Activated T-cell treated with anti-CD3 and anti-CD28 coated beads for 48 hours (primary cell): ENCODE results near the gene ZBTB20.
A peak's percentile ranks its signal among the peaks of the same experiment; 100 is the strongest.

ENCODE experiments used
- DNase-seq: peaks from one replicate; pipeline ENCODE4 v3.0.0-alpha.2; 2020; ENCODE audit warnings: low read depth

The ZBTB20 gene

GRCh38 chr3:114671741-114672510 lies 475.2 kb downstream of the ZBTB20 start:
- no peak for DNase-seq

GRCh38 chr3:114669614-114670013 lies 477.5 kb downstream of the ZBTB20 start:
- no peak for DNase-seq

GRCh38 chr3:114668099-114668498 lies 479.0 kb downstream of the ZBTB20 start:
- no peak for DNase-seq

GRCh38 chr3:114666623-114667022 lies 480.5 kb downstream of the ZBTB20 start:
- DNase-seq: no peak

GRCh38 chr3:114664006-114664405 lies 483.1 kb downstream of the ZBTB20 start:
- DNase-seq: no peak

GRCh38 chr3:114660808-114661207 lies 486.3 kb downstream of the ZBTB20 start:
- DNase-seq: no peak

GRCh38 chr3:114660124-114660523 lies 487.0 kb downstream of the ZBTB20 start:
- no peak for DNase-seq

GRCh38 chr3:114659109-114660061 lies 487.7 kb downstream of the ZBTB20 start:
- DNase-seq: no peak

- no peak for DNase-seq
These were observed 495.5 kb downstream of the ZBTB20 start for GRCh38 chr3:114651555-114651954.

GRCh38 chr3:114650808-114651207 lies 496.3 kb downstream of the ZBTB20 start:
- no peak for DNase-seq

GRCh38 chr3:114649331-114649730 lies 497.8 kb downstream of the ZBTB20 start:
- no peak for DNase-seq

GRCh38 chr3:114646526-114646925 lies 500.6 kb downstream of the ZBTB20 start:
- DNase-seq: no peak

GRCh38 chr3:114645392-114645791 lies 501.7 kb downstream of the ZBTB20 start:
- DNase-seq: no peak

GRCh38 chr3:114644367-114644766 lies 502.7 kb downstream of the ZBTB20 start:
- DNase-seq: no peak

- no peak for DNase-seq
These were observed 503.9 kb downstream of the ZBTB20 start for GRCh38 chr3:114642951-114643741.

- no peak for DNase-seq
These were observed 507.0 kb downstream of the ZBTB20 start for GRCh38 chr3:114640126-114640525.

GRCh38 chr3:114639171-114639570 lies 507.9 kb downstream of the ZBTB20 start:
- DNase-seq: no peak

GRCh38 chr3:114635878-114636277 lies 511.2 kb downstream of the ZBTB20 start:
- DNase-seq: no peak

GRCh38 chr3:114634635-114635034 lies 512.5 kb downstream of the ZBTB20 start:
- DNase-seq: no peak

GRCh38 chr3:114632757-114633424 lies 514.2 kb downstream of the ZBTB20 start:
- peak; percentile 10 for DNase-seq

GRCh38 chr3:114627770-114628169 lies 519.3 kb downstream of the ZBTB20 start:
- DNase-seq: no peak

- DNase-seq: no peak
These were observed 520.3 kb downstream of the ZBTB20 start for GRCh38 chr3:114626751-114627150.
